Nephron progenitor cell (in vitro differentiated cells): ENCODE results near the gene PRKG1.

Experiments used
- DNase-seq: peaks from one replicate; pipeline ENCODE4 v3.0.0; 2021
- H3K27ac Mint-ChIP-seq: 2 replicates; pipeline ENCODE4 v1.8.0; 2021; ENCODE audit warnings: mild to moderate bottlenecking, moderate library complexity, mixed read lengths
- H3K27me3 Mint-ChIP-seq: 2 replicates; pipeline ENCODE4 v1.8.0; 2021; ENCODE audit warnings: mild to moderate bottlenecking, low read depth, mixed read lengths; ENCODE audit not compliant: poor library complexity
- H3K36me3 Mint-ChIP-seq: 2 replicates; pipeline ENCODE4 v1.8.0; 2021; ENCODE audit warnings: low read depth, mixed read lengths
- H3K4me1 Mint-ChIP-seq: 2 replicates; pipeline ENCODE4 v1.8.0; 2021; ENCODE audit warnings: mixed read lengths
- H3K4me3 Mint-ChIP-seq: 2 replicates; pipeline ENCODE4 v1.8.0; 2021; ENCODE audit warnings: mild to moderate bottlenecking, moderate library complexity, mixed read lengths
- H3K9me3 Mint-ChIP-seq: 2 replicates; pipeline ENCODE4 v1.8.0; 2021; ENCODE audit warnings: mild to moderate bottlenecking, moderate library complexity, mixed read lengths
- TF ChIP-seq, protein P1 (sequence below): fragments of 200-600 bp; sonication (generic); IDR thresholded peaks from 2 replicates; pipeline ENCODE4 v1.5.0; 2021; ENCODE audit warnings: antibody characterized with exemption

PRKG1 gene

DNA sequence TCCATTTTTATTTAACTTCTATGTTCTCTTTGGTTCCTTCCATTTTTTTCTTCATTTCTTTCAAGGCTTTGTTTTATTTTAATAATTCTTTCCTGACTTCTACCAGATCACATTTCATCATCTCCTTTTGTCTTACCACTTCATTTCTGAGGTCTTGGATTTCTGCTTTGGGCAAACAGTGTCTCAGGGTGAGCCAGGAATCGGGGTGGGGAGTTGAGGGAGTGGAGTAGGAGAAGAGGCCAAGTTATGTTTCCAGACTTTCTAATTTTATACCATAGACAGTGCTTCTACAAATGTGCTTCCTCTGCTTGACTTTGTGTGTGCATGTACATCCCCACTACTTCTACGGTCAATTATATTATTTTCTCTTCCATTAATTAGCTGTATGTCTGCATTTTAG lies 112.1 kb downstream of the PRKG1 start:
- peak overlapping the region; percentile 28 for H3K27ac Mint-ChIP-seq
- TF ChIP-seq, protein P1, sequence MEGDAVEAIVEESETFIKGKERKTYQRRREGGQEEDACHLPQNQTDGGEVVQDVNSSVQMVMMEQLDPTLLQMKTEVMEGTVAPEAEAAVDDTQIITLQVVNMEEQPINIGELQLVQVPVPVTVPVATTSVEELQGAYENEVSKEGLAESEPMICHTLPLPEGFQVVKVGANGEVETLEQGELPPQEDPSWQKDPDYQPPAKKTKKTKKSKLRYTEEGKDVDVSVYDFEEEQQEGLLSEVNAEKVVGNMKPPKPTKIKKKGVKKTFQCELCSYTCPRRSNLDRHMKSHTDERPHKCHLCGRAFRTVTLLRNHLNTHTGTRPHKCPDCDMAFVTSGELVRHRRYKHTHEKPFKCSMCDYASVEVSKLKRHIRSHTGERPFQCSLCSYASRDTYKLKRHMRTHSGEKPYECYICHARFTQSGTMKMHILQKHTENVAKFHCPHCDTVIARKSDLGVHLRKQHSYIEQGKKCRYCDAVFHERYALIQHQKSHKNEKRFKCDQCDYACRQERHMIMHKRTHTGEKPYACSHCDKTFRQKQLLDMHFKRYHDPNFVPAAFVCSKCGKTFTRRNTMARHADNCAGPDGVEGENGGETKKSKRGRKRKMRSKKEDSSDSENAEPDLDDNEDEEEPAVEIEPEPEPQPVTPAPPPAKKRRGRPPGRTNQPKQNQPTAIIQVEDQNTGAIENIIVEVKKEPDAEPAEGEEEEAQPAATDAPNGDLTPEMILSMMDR: no peak
- H3K27me3 Mint-ChIP-seq: peaks cover 3% of the 10 kb centered on the region
- no peak overlapping the region for H3K4me3 Mint-ChIP-seq
- no peaks in the 10 kb centered on the region for H3K9me3 Mint-ChIP-seq
- H3K36me3 Mint-ChIP-seq: no peaks in the 10 kb centered on the region
- peaks cover 26% of the 10 kb centered on the region for H3K4me1 Mint-ChIP-seq
- no peak for DNase-seq

DNA sequence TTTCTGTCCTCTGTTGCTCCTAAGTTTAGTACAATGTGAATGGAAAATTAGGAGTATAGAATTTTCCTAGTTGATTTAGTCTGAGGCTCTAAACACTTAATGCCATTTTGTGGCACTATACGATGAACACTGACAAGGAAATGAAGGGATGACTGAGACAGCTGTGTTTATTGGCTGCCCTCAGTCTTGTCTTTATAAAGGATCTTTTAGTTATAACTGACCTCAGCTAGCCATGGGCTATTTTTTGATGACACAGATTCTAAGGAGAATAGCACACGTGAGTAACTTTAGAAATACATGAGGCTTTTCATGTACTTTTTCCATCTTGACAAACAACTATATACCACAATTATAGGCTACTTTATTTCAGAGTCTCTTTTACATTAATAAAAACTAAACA lies 113.7 kb downstream of the PRKG1 start:
- H3K4me3 Mint-ChIP-seq: no peak overlapping the region
- DNase-seq: no peak
- TF ChIP-seq, protein P1: no peak
- H3K36me3 Mint-ChIP-seq: no peaks in the 10 kb centered on the region
- H3K9me3 Mint-ChIP-seq: no peaks in the 10 kb centered on the region
- H3K27me3 Mint-ChIP-seq: peaks cover 3% of the 10 kb centered on the region
- H3K27ac Mint-ChIP-seq: no peak overlapping the region
- peaks cover 26% of the 10 kb centered on the region for H3K4me1 Mint-ChIP-seq

DNA sequence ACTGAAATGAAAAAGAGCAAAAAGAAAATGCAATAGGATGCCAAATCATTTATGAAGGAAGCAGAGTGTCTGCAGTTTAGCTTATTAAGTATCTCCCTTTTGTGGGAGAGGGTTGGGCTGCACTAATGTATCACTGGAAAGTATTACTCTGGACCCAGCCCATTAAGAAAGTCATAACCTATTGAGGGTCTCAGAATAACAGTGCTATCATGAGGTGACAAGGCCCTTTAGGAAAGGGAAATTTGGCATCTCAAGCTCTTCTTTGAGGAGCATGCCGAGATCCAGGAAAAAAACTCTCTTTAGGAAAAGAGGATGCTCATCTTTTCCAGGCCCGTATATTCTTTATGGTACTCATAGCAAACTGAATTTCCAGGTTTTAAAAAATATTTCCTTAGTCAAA lies 114.6 kb downstream of the PRKG1 start:
- TF ChIP-seq, protein P1: no peak

DNA sequence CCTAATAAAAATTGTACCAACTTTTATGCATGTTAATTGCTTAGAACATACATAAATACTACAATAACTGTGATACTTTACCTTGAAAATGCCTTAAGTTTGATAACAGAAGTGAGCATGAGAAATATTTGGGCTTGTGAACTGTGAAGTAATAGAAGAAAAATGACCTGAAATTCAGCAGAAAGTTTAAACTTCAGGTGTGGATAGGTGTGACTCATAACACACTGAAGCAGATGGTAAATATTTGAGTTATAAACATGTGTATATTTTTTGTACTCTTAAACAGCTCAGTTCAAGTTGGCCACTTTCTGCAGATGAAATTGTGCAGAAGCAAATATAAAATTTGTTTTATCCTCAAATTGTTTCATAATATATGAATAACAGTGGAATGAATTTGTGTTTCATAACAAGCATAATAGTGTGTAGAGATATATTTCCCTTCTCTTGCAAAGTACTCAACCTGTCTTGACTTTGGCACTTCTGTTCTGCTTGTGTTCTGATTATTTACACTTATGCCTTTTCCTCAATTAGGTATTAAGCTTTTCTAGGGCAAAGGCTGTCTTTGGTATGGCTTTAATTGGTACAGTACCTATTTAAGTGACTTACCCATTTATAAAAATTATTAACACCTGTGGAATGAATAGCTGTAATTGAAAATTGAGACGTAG lies 122.4 kb downstream of the PRKG1 start:
- Mint-ChIP-seq H3K27me3 (peaks cover 4% of the 10 kb centered on the region), H3K4me1 (peaks cover 11% of the 10 kb centered on the region), H3K9me3 (no peaks in the 10 kb centered on the region), H3K36me3 (no peaks in the 10 kb centered on the region), H3K27ac (no peak overlapping the region), H3K4me3 (no peak overlapping the region)
- TF ChIP-seq, protein P1: no peak
- DNase-seq: no peak

More for the DNA sequence above, 114.6 kb downstream of the PRKG1 start:
- H3K4me3 Mint-ChIP-seq: no peak overlapping the region
- no peaks in the 10 kb centered on the region for H3K9me3 Mint-ChIP-seq
- H3K36me3 Mint-ChIP-seq: no peaks in the 10 kb centered on the region
- H3K27me3 Mint-ChIP-seq: peaks cover 3% of the 10 kb centered on the region
- H3K4me1 Mint-ChIP-seq: peaks cover 18% of the 10 kb centered on the region
- no peak for DNase-seq
- H3K27ac Mint-ChIP-seq: no peak overlapping the region

DNA sequence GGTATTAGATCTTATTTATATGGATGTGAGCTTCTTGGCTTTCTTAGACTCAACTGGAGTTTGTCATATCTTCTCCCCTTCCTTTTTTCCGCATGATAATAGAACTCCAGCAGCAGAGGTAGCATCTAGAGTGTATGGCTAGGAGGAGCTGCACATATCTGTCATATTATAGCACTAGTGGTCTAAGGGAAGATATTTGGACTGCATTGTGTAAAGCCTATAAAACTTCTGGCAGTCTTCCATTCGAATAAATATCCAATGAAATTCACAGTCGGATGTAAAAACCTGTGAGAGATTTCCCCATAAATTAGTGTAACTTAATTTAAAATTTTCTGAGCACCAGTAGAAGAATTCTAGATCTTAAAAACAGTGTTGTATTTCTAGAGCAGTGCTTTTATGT lies 123.9 kb downstream of the PRKG1 start:
- H3K36me3 Mint-ChIP-seq: no peaks in the 10 kb centered on the region
- peaks cover 4% of the 10 kb centered on the region for H3K27me3 Mint-ChIP-seq
- TF ChIP-seq, protein P1: no peak
- H3K27ac Mint-ChIP-seq: no peak overlapping the region
- DNase-seq: no peak
- H3K9me3 Mint-ChIP-seq: no peaks in the 10 kb centered on the region
- H3K4me1 Mint-ChIP-seq: peaks cover 11% of the 10 kb centered on the region
- H3K4me3 Mint-ChIP-seq: no peak overlapping the region

DNA sequence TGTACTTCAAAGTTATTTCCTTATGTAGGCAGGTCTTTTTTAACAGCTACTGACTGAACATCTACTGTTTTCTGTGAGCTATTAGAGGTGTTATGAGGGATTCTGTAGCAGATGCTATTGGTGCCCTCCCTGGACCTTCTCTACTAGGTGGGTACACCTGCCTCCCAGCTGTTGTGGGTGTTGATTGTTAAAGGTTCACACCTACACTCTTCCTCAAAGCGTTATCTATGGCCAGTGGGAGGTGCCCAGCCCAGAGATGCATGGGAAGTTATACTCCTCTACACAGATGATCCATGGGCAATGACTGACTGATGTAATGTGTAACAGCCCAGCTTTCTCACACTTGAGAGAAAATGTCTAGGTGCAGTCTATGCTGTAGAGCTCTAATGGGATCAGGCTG lies 127.7 kb downstream of the PRKG1 start:
- Mint-ChIP-seq H3K4me1 (peaks cover 11% of the 10 kb centered on the region), H3K4me3 (no peak overlapping the region), H3K27ac (no peak overlapping the region), H3K9me3 (no peaks in the 10 kb centered on the region), H3K36me3 (no peaks in the 10 kb centered on the region), H3K27me3 (peaks cover 4% of the 10 kb centered on the region)
- no peak for DNase-seq
- TF ChIP-seq, protein P1: no peak
